EH (cell line): ENCODE results near the gene MAP4K2.

Experiments used
- DNase-seq: peaks from one replicate; pipeline ENCODE4 v3.0.0-alpha.2; 2015; ENCODE audit warnings: low read depth

Gene MAP4K2

DNA sequence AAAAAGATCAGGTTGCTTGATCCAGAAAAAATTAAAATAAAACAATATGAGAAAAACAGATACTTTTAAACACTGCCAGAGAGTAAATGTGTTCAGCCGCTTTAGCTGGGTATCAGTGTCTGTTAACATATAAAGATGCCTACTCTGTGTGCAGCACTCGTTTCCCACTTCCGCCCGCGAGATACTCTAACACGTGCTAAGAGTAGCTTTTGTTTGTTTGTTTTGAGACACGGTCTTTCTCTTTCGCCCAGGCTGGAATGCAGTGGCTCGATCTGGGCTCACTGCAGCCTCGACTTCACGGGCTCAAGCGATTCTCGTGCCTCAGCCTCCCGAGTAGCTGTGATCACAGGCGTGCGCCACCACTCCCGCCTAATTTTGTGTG is 7.9 kb upstream of the MAP4K2 start:
- no peak for DNase-seq

- peak; percentile 96 for DNase-seq
These were observed 7.4 kb upstream of the MAP4K2 start, which contains the start of gene MEN1 for GRCh38 chr11:64810271-64810890. MEN1 (minus strand) TSS chr11:64810551; CDS start chr11:64810109, 442 bp downstream.

GRCh38 chr11:64809781-64810241 is 6.8 kb upstream of the MAP4K2 start:
- DNase-seq = peak; percentile 10

- no peak for DNase-seq
These were observed 2.5 kb upstream of the MAP4K2 start for GRCh38 chr11:64805481-64805880.

DNA sequence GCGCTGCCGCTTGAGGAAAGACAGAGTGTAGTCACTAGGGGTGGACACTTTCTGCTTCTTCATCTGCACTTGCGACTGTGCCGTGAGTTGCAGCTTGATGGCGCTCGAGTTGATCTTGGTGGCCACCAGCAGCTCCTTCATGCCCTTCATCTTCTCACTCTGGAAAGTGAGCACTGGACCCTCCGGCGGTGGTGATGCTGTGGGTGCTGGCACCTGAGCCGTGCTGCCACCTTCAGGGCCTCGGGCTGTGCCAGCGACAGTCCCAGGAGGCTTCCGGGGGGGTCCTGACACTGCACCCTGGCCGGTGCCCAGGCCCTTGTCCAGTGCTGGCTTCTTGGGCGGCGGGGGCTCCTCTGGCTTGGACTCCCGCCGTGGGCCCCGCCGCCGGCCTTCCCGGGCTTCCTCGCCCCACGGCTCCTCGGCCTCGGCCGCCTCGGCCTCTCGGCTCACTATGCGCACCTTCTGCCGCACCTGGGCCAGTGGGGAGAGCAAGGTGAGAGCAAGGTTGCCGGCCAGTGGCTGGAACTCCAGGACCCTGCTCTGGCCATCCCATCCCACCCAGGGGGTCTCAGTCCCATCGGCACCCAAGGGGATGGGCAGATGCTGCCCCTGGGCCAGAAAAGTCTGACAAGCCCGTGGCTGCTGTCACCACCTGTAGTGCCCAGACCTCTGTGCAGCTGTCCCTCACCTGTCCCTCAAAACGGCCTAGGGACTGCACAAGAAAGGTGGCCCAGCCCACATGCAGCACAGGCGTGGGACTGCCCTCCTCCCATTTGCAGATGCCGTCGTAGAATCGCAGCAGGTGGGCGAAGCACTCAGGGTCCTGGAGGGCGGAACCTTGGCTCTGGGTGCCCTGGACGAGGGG is 1.6 kb upstream of the MAP4K2 start:
- no peak for DNase-seq

- DNase-seq = no peak
These were observed 882 bp upstream of the MAP4K2 start for GRCh38 chr11:64803846-64804345.

GRCh38 chr11:64802370-64803157 is 450 bp downstream of the MAP4K2 start:
- DNase-seq = no peak

DNA sequence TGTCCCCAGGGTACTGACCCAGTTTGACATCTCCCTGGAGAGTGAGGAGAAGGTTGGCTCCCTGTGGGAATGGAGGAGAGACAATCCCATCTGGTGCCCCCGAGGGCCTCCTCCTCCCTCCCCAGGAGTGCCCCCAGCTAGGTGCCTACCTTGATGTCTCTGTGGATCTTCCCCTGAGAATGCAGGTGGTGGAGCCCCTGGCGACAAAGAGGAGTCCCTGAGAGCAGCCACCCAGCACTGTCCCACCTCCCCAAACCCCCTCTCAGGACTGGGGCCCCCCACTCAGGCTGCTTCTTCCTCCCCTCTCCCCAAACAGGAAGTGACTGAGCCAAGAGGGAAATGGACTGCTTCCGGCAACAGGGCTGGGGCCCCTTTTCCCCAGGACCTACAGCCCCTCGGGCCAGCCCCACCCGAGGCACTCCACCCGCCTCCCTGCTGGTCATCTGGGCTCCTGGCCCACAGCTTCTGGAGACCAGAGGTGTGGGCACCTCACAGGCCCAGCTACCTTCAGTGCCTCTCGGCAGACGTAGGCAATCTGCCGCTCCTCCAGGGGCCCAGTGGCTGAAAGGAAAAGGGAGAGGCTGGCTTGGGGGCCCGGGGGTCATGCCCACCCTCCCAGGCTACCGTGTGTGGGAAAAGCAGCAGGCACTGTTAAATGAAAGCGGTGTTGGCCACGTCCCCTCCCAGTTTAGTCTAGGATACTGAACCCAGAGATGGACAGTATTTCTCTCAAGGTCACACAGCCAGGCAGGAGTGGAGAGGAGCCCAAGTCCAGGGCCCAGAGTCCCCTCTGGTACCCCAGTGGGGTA is 1.2 kb downstream of the MAP4K2 start:
- DNase-seq = no peak

DNA sequence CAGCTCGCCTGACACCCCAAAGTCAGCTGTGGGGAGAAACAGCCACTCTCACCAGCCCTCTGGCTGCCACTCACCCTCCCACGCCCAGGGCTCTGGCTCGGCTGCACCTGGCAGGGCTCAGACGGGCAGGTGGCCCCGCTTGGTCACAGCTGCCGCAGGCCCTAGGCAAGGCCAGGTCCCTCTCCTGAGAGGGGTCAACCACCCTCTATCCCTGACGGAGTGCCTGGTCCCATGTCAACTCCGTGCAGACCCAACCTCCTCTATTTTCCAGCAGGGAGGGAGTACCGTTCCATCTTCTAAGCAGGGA is 1.9 kb downstream of the MAP4K2 start:
- no peak for DNase-seq

DNA sequence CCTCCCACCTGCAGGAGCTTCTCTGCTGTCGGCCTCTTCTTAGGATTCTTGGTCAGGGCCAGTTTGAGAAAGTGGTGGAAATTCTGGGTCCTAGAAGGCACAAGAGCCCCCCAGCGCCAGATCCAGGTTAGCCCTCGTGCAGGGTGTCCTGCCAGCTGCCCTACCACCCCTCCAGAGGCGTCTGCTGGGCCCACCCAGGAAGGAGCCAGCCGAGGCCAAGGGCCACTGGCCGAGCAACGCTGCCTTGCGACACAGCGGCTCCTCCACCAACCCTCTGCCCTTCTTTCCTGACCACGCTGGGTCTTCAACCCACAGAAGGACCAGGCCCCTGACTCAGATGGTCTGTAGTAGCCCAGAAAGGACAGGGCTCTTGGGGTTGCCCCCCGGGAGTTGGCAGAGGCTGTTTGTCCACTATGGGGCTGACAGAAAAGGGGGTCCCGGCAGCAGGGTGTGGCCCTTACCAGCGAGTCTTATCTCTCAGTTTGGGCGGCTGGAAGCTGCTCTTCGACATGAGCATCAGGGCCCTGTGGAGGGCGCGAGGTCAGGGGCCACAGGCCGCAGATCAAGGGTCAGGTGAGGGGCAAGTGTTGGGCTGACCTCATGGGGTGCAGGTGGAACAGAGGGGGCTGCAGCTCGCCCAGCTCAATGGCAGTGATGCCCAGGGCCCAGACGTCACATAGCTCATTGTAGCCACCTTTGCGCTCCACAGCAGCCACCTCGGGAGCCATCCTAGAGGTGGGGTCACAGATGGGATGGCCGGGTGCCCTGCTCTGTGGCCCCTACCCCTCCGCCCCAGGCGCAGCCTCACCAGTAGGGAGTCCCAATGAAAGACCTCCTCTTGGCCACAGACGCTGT is 2.5 kb downstream of the MAP4K2 start:
- DNase-seq = no peak

GRCh38 chr11:64799623-64800302 is 3.3 kb downstream of the MAP4K2 start:
- no peak for DNase-seq

DNA sequence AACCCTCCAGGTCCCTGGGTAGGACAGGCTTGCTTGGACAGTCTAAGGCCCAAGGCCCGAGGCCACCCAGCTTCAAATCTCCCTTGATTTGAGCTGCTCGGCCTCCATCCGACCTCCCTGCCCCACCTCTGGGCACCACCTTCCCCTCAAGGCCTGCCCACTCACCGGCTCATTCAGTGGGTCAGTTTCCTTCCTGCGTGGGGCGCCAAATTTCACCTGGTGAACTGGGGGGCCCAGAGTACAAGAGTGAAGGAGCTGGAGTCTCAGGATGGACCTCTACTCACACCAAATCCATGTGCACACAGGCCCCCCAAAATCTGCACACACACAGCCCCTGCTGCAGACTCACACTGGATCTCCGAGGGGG is 3.8 kb downstream of the MAP4K2 start:
- DNase-seq = no peak

DNA sequence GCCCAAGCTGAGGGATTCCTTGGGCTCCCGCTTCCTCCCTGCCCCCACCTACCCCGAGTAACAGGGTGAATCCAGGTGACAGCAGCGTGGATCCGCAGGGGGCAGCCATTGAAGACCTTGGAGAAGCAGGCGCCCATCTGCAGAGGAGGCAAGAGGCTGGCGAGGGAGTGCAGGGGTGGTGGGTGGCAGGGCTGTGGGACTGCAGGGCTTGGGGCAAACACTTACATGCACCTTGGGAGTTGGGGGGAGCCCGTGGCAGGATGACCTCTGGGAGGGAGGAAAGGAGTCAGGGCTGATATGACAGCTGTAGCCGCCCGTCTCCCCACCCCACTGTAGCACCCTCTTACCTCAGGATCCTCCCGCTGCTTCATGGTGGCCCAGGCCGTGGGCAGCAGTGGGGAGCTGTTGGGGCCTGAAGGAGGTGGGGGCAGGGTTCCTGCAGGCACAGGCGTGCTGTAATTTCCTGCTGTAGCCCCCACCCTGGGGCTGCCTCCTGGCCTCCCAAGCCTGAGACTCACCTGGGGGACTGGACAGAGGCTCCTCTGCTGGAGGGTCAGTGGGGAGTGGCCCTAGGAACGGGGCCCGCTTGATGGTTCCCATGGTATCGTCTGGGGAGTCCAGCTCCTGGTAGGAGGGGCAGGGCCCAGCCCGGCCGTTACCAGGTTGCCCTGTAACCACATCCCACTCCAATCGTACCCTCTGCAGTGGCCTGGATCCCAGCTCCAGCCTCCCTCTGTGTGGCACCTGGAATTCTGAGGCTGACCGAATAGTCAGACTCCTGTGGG is 6.1 kb downstream of the MAP4K2 start:
- no peak for DNase-seq

DNA sequence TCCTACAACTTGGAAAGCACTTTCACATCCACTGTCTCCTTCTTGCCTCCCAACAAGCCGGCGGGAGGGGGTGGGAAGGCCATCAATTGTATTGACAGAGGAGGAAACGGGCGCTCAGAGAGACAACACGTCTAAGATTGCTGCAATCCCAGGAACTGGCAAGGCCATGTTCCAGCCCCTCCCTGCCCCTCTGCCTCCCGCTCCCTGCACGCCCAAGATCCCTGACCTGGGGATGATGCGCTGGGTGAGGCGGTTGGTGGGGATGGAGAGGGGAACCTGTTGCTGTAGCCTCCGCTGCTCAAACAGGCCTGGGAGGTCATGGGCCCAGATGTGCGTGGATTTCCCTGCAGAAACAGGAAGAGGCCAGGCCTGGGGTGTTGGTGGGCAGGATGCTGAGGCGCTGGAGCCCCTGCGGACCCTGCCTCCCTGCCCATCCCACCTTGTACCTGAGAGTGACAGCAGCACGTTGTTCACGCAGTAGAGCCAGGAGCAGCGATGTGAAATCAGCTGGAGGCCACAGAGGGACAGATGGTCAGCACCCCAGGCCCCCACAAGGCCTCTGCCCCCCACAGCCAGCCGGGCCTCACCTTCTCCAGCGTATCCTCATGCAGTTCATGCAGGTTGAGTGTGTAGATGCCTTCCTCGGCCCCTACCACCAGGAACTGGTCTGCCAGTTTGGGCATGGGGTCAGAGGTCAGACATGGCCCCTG is 6.8 kb downstream of the MAP4K2 start:
- no peak for DNase-seq

DNA sequence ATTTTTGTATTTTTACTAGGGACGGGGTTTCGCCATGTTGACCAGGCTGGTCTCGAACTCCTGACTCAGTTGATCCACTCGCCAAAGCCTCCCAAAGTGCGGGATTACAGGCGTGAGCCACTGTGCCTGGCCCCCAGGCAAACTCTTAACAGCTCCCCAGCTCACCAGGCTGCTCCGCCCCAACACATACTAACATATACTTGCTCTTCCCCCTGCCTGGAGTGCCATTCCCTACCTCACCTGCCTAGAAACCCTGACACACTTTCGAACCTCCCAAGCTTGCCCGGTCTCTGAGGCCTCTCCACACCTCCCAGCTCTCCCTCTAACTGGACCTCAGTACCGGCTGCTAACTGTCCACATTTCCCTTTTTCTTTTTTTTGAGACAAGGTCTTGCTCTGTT is 8.5 kb downstream of the MAP4K2 start:
- no peak for DNase-seq

- no peak for DNase-seq
These were observed 9.5 kb downstream of the MAP4K2 start for GRCh38 chr11:64793271-64794160.

- DNase-seq = no peak
These were observed 10.5 kb downstream of the MAP4K2 start for GRCh38 chr11:64792482-64792881.

DNA sequence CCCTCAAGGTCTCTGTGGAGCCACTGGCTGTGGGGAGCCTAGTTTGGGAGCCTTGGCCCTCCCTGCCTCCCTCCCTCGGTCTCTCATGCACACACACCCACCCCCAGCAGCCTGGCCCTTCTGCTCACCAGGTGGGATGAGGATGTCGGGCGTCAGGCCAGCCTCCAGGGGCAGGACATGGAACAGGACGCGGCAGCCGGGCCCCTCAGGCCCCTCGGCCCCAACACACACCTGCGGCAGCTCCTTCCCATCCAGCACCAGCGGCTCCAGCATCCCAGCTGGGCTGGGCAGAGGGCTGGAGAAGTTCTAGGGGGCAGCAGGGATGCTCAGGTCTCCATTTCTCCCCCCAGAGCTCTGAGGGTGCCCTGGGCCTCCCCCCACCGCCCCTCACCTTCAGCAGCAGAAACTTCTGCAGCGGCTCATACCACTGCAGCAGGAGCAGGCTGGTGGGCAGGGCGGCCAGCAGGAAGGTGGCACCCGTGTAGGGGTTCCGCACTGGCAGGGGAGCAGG is 11.2 kb downstream of the MAP4K2 start:
- DNase-seq = no peak
